Right renal pelvis (tissue), 4 donors: ENCODE measurements around the gene RETN. TPM values are rescaled to one million over a fixed set of nuclear protein-coding genes. Genes with fewer than 3 reads are reported as not detected.
A peak's percentile ranks its signal among the peaks of the same experiment; 100 is the strongest.

Experiments
- DNase-seq, 4 donors: peaks; one replicate each; pipeline ENCODE4 v3.0.0-alpha.2; 2013; ENCODE audit warnings: low read depth in 4 of 4, low spot score in 3 of 4, missing footprints in 1 of 4
- polyA plus RNA-seq, 4 donors: library from polyadenylated mRNA; unstranded; fragments of 120-200 nt; gene quantifications; one replicate each; pipeline ENCODE4 v1.2.1, GENCODE V29; 2013; ENCODE audit not compliant: insufficient read length in 4 of 4

Gene RETN
- polyA plus RNA-seq = 1 to 10 TPM in 2 of 4 donors, under 1 TPM in 2; 0.34 to 1.5 (median 1.0) TPM

- no peak for DNase-seq
Measured at GRCh38 chr19:7668842-7669241, at the start of gene RETN. Gene RETN (plus strand): TSS chr19:7669049. CDS start chr19:7669327, 278 bp downstream.

- DNase-seq = no peak
Measured at GRCh38 chr19:7619671-7620441, 49.0 kb upstream of the RETN start.

GRCh38 chr19:7620442-7621412 lies 48.1 kb upstream of the RETN start:
- no peak for DNase-seq

- no peak for DNase-seq
Measured at GRCh38 chr19:7622933-7623685, 45.7 kb upstream of the RETN start.

- DNase-seq = no peak
Measured at GRCh38 chr19:7623725-7624603, 44.9 kb upstream of the RETN start.

- DNase-seq = no peak
Measured at GRCh38 chr19:7624810-7625209, 44.0 kb upstream of the RETN start.

GRCh38 chr19:7625763-7626372 lies 43.0 kb upstream of the RETN start:
- no peak for DNase-seq

GRCh38 chr19:7627166-7627565 lies 41.7 kb upstream of the RETN start:
- DNase-seq = no peak

- DNase-seq = no peak
Measured at GRCh38 chr19:7628589-7629311, 40.1 kb upstream of the RETN start.

- DNase-seq = peak; percentile 96 to 99 (median 98)
Measured at GRCh38 chr19:7629347-7630054, 39.3 kb upstream of the RETN start, which contains the start of the genes PET100 and XAB2. Gene PET100 (plus strand): TSS chr19:7629793. CDS start chr19:7629834, 41 bp downstream. Gene XAB2 (minus strand): TSS chr19:7629545. CDS start chr19:7629527, 18 bp downstream.

- DNase-seq = no peak
Measured at GRCh38 chr19:7631577-7631976, 37.3 kb upstream of the RETN start.

GRCh38 chr19:7632340-7633203 lies 36.3 kb upstream of the RETN start:
- DNase-seq = no peak

GRCh38 chr19:7633698-7634097 lies 35.2 kb upstream of the RETN start, which contains the start of gene PCP2:
Gene PCP2 (minus strand): TSS chr19:7633719. CDS start chr19:7633457, 262 bp downstream.
- no peak for DNase-seq

- no peak for DNase-seq
Measured at GRCh38 chr19:7635670-7636069, 33.2 kb upstream of the RETN start.

GRCh38 chr19:7636317-7636690 lies 32.5 kb upstream of the RETN start:
- DNase-seq = no peak

- DNase-seq = peak; percentile 32 to 52 (median 44)
Measured at GRCh38 chr19:7636691-7637373, 32.0 kb upstream of the RETN start, which contains the start of gene STXBP2. Gene STXBP2 (plus strand): TSS chr19:7637110. CDS start chr19:7637150, 40 bp downstream.
